Omental fat pad (tissue), 4 donors: ENCODE data around the gene PHKA1. TPM values are rescaled to one million over a fixed set of nuclear protein-coding genes. Genes with fewer than 3 reads are reported as not detected.
"Not testable (repeated sequence)": the region's sequence is repeated elsewhere in the genome, so short reads cannot be mapped to it uniquely, and the experiment has no call there.

Experiments
- ATAC-seq: fragments of 150-250 bp; one replicate; pipeline ENCODE4 v1.9.1; 2016; ENCODE audit warnings: mild to moderate bottlenecking, moderate library complexity; ENCODE audit not compliant: low FRiP score
- DNase-seq: peaks from one replicate; pipeline ENCODE4 v3.0.0-alpha.2; 2019; ENCODE audit warnings: low spot score
- total RNA-seq, 4 donors: library from RNA; depleted of rRNA; stranded (reverse); fragments of >200 nt; gene quantifications; one replicate each; pipeline ENCODE4 v1.1.0, GENCODE V29; 2016
- TF ChIP-seq, protein P1 (sequence below), 3 donors: fragments of 450-650 bp; IDR thresholded peaks; one replicate each; pipeline ENCODE4 v1.5.1; 2016 to 2017; ENCODE audit warnings: antibody characterized with exemption in 3 of 3, mild to moderate bottlenecking in 3 of 3, moderate library complexity in 2 of 3

Gene PHKA1
- total RNA-seq, 4 donors from 2014 or later, result 4.6 to 9.3 (median 6.0) TPM

DNA sequence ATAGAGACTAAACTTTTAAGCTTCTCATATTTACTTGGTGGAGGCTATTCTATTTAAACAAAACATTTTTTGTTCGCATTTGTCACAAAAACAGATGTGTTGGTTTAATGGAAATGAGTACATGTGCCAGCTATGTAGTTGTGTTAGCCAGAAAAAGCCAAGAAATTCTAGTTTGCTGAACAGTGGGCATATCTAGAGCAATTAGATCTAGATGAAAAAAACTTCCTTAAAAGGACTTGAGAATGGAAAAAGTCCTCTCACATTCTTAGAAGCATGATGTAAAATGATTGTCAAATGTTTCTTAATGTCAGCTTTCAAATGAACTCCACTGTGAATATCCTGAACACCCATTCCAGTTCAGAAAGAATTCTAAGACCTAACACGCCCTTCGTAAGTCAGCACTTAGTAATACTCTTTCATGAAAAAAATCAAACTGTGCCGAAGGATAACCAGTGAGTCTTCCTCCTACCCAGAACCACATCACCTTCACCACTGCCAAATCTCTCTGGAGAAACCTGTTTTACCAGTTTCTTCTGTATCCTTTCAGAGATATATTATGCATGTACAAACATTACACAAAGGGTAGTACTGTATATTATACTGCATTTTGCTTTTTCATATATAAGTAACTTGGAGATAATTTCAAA lies 28.2 kb downstream of the PHKA1 start:
- TF ChIP-seq, protein P1, sequence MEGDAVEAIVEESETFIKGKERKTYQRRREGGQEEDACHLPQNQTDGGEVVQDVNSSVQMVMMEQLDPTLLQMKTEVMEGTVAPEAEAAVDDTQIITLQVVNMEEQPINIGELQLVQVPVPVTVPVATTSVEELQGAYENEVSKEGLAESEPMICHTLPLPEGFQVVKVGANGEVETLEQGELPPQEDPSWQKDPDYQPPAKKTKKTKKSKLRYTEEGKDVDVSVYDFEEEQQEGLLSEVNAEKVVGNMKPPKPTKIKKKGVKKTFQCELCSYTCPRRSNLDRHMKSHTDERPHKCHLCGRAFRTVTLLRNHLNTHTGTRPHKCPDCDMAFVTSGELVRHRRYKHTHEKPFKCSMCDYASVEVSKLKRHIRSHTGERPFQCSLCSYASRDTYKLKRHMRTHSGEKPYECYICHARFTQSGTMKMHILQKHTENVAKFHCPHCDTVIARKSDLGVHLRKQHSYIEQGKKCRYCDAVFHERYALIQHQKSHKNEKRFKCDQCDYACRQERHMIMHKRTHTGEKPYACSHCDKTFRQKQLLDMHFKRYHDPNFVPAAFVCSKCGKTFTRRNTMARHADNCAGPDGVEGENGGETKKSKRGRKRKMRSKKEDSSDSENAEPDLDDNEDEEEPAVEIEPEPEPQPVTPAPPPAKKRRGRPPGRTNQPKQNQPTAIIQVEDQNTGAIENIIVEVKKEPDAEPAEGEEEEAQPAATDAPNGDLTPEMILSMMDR (IDR thresholded peaks at IDR 0.05), result no peak
- no peak for ATAC-seq
- no peak for DNase-seq

DNA sequence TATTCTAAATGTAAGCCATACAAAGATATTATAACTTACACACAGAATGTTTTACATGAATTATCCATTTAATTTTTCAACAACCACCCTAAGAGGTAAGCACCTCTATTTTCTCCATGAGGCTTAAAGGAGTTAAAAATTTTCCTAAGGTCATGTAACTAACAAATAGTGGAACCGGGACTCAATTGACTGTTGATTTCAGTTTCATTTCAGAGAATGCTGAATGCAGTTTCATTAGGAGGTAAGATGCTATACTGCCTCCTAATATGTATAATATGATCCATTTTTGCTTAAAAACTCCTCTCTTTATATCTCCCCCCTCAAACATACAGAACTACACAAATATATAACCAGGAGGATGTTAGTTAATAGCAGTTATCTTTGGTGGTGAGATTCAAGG lies 29.1 kb downstream of the PHKA1 start:
- TF ChIP-seq, protein P1 (IDR thresholded peaks at IDR 0.05), result no peak
- no peak for ATAC-seq
- DNase-seq, result no peak

DNA sequence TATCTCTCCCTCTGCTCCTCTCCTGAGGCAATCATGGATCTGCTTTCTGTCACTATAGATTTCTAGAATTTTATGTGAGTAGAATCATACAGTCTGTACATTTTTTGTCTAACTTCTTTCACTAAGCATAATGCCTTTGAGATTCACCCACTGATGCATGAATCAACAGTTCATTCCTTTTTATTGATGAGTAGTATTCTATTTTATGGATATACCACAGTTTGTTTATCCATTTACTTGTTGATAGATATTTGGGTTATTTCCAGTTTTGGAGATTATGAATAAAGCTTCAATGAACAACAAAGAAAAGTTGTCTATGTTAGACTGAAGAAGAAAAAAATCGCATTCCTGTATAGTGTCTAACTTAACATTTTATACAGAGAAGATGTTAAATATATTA lies 30.5 kb downstream of the PHKA1 start:
- TF ChIP-seq, protein P1 (IDR thresholded peaks at IDR 0.05), result no peak
- DNase-seq (no peak), ATAC-seq (no peak)

DNA sequence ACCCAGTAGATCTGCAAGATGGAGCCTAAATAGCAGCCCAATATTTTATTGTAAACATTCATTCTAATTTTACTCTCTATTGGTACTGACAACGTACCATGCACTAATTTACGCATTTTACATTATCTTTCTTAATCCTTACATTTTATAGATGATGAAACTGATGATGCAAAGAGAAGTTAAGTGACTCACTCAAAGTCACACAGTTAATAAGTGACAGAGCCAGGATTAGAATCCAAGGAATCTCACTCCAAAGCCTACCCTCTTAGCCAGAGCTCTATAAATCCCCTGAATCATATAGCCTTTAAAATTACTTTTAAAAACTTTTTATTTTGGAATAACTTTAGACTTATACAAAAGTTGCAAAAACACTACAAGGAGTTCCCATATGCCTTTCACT lies 37.6 kb downstream of the PHKA1 start:
- ATAC-seq, result no peak
- TF ChIP-seq, protein P1 (IDR thresholded peaks at IDR 0.05), result no peak
- DNase-seq, result no peak

DNA sequence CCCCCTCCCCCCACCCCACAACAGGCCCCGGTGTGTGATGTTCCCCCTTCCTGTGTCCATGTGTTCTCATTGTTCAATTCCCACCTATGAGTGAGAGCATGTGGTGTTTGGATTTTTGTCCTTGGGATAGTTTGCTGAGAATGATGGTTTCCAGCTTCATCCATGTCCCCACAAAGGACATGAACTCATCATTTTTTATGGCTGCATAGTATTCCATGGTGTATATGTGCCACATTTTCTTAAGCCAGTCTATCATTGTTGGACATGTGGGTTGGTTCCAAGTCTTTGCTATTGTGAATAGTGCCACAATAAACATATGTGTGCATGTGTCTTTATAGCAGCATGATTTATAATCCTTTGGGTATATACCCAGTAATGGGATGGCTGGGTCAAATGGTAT lies 40.2 kb downstream of the PHKA1 start:
- DNase-seq, ATAC-seq: not testable (repeated sequence)

DNA sequence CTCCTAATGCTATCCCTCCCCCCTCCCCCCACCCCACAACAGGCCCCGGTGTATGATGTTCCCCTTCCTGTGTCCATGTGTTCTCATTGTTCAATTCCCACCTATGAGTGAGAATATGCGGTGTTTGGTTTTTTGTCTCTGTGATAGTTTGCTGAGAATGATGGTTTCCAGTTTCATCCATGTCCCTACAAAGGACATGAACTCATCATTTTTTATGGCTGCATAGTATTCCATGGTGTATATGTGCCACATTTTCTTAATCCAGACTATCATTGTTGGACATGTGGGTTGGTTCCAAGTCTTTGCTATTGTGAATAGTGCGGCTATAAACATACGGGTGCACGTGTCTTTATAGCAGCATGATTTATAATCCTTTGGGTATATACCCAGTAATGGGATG lies 44.6 kb downstream of the PHKA1 start:
- ATAC-seq, DNase-seq: not testable (repeated sequence)

DNA sequence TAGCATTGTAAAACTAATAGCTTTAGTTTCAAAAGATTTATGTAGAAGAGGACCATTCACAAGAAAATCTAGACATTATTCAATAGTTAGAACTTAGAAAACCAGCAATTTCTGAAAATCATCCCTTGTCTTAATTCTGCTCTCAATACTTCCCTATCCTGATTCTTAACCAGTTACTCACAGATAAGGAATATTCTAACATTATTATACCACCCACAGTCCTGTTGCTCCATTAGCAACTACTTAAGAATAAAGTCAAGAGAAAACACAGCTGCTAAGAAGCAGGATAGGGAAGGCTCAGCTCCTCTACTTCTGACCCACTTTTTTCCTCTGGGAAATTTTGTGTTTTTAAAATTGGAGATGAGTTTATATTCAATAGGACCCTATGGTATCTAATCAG lies 47.7 kb downstream of the PHKA1 start:
- TF ChIP-seq, protein P1 (IDR thresholded peaks at IDR 0.05), result no peak
- DNase-seq, result no peak
- ATAC-seq, result no peak

DNA sequence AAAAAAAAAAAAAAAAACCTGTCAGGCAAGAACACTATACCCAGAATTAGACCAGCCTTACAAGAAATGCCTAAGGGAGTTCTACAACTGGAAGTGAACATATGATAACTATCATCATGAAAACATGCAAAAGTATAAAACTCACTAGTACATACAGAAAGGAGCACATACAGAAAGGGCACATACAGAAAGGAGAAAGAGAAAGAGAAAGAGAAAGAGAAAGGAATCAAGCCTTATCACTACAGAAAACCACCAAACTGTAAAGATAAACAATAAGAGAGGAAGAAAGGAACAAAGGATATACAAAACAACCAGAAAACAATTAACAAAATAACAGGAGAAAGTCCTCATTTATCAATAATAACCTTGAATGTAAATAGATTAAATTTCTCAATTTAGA lies 50.4 kb downstream of the PHKA1 start:
- DNase-seq (no peak), ATAC-seq (no peak)
- TF ChIP-seq, protein P1 (IDR thresholded peaks at IDR 0.05), result no peak
